Glutamatergic neuron (in vitro differentiated cells): Measurements from ENCODE around the gene LRRC75B. TPM values are rescaled to one million over a fixed set of nuclear protein-coding genes. Genes with fewer than 3 reads are reported as not detected.
"Not testable (repeated sequence)": the region's sequence is repeated elsewhere in the genome, so short reads cannot be mapped to it uniquely, and the experiment has no call there.

Experiments
- DNase-seq: peaks from one replicate; pipeline ENCODE4 v3.0.0; 2022
- H3K27ac Mint-ChIP-seq: one replicate; pipeline ENCODE4 v1.8.0; 2020; ENCODE audit warnings: mild to moderate bottlenecking, mixed read lengths, inconsistent platforms; ENCODE audit not compliant: unreplicated experiment
- H3K27me3 Mint-ChIP-seq: one replicate; pipeline ENCODE4 v1.8.0; 2020; ENCODE audit warnings: mild to moderate bottlenecking, moderate library complexity, mixed read lengths, inconsistent platforms; ENCODE audit not compliant: unreplicated experiment
- H3K36me3 Mint-ChIP-seq: one replicate; pipeline ENCODE4 v1.8.0; 2020; ENCODE audit warnings: mild to moderate bottlenecking, mixed read lengths, inconsistent platforms; ENCODE audit not compliant: unreplicated experiment
- H3K4me1 Mint-ChIP-seq: one replicate; pipeline ENCODE4 v1.8.0; 2020; ENCODE audit warnings: mild to moderate bottlenecking, low read depth, mixed read lengths, inconsistent platforms; ENCODE audit not compliant: unreplicated experiment
- H3K4me3 Mint-ChIP-seq: one replicate; pipeline ENCODE4 v1.8.0; 2020; ENCODE audit warnings: mild to moderate bottlenecking, mixed read lengths, inconsistent platforms; ENCODE audit not compliant: unreplicated experiment
- H3K9me3 Mint-ChIP-seq: one replicate; pipeline ENCODE4 v1.8.0; 2020; ENCODE audit warnings: mild to moderate bottlenecking, moderate library complexity, mixed read lengths, inconsistent platforms; ENCODE audit not compliant: unreplicated experiment
- CTCF ChIP-seq: fragments of 200-600 bp; sonication (generic); IDR thresholded peaks from one replicate; pipeline ENCODE4 v1.5.0; 2021; ENCODE audit not compliant: partially characterized antibody, unreplicated experiment
- total RNA-seq: library from RNA; stranded (reverse); fragmentation: NEBNext Ultra II Directional; extraction: Animal tissue kit (Norgen Biotek cat#: 25700); gene quantifications from one replicate; pipeline ENCODE4 v1.2.1, GENCODE V29; 2021; ENCODE audit not compliant: unreplicated experiment

LRRC75B gene
- total RNA-seq, 1 donor from 2014 or later, result 63.6 TPM

GRCh38 chr22:24599514-24599913, 6.6 kb upstream of the LRRC75B start:
- H3K9me3 Mint-ChIP-seq, result peaks cover 3% of the 10 kb centered on the region
- TF ChIP-seq CTCF, result no peak
- H3K36me3 Mint-ChIP-seq, result no peaks in the 10 kb centered on the region
- no peak for DNase-seq
- peaks cover 3% of the 10 kb centered on the region for H3K27me3 Mint-ChIP-seq
- peaks cover 3% of the 10 kb centered on the region for H3K4me1 Mint-ChIP-seq
- no peak overlapping the region for H3K27ac Mint-ChIP-seq
- no peak overlapping the region for H3K4me3 Mint-ChIP-seq

- H3K27ac Mint-ChIP-seq, H3K36me3 Mint-ChIP-seq, DNase-seq, H3K4me1 Mint-ChIP-seq, H3K27me3 Mint-ChIP-seq, H3K9me3 Mint-ChIP-seq, H3K4me3 Mint-ChIP-seq: not testable (repeated sequence)
Measured at GRCh38 chr22:24597076-24597475, 4.2 kb upstream of the LRRC75B start.

- Mint-ChIP-seq H3K4me3 (no peak overlapping the region), H3K36me3 (no peaks in the 10 kb centered on the region), H3K9me3 (peaks cover 6% of the 10 kb centered on the region), H3K27me3 (peaks cover 7% of the 10 kb centered on the region), H3K27ac (no peak overlapping the region), H3K4me1 (peaks cover 5% of the 10 kb centered on the region)
- no peak for TF ChIP-seq CTCF
- DNase-seq, result no peak
Measured at GRCh38 chr22:24595863-24596262, 3.0 kb upstream of the LRRC75B start.

GRCh38 chr22:24595228-24595627, 2.4 kb upstream of the LRRC75B start:
- peaks cover 6% of the 10 kb centered on the region for H3K9me3 Mint-ChIP-seq
- no peak overlapping the region for H3K27ac Mint-ChIP-seq
- no peak overlapping the region for H3K4me3 Mint-ChIP-seq
- DNase-seq, result no peak
- H3K4me1 Mint-ChIP-seq, result peaks cover 8% of the 10 kb centered on the region
- no peaks in the 10 kb centered on the region for H3K36me3 Mint-ChIP-seq
- H3K27me3 Mint-ChIP-seq, result peaks cover 7% of the 10 kb centered on the region
- no peak for TF ChIP-seq CTCF

- Mint-ChIP-seq H3K27ac (no peak overlapping the region), H3K27me3 (peaks cover 7% of the 10 kb centered on the region)
Measured at GRCh38 chr22:24594569-24595120, 1.8 kb upstream of the LRRC75B start.

More at GRCh38 chr22:24594569-24595120, 1.8 kb upstream of the LRRC75B start:
- DNase-seq, result no peak
- H3K9me3 Mint-ChIP-seq, result peaks cover 6% of the 10 kb centered on the region
- TF ChIP-seq CTCF, result no peak
- H3K4me1 Mint-ChIP-seq, result peaks cover 8% of the 10 kb centered on the region
- H3K36me3 Mint-ChIP-seq, result no peaks in the 10 kb centered on the region
- no peak overlapping the region for H3K4me3 Mint-ChIP-seq
